Neural progenitor cell (in vitro differentiated cells): Measurements from ENCODE around the gene ZNF202.

ENCODE experiments used
- CTCF ChIP-seq: fragments of 200-600 bp; sonication (generic); IDR thresholded peaks from 2 replicates; pipeline ENCODE4 v1.5.1; 2017; ENCODE audit warnings: antibody characterized with exemption, mild to moderate bottlenecking
- EZH2 ChIP-seq: fragments of 200-600 bp; sonication (generic); IDR thresholded peaks from 2 replicates; pipeline ENCODE4 v1.6.1; 2017; ENCODE audit warnings: antibody characterized with exemption, mild to moderate bottlenecking, moderate library complexity
- EZH2phosphoT487 ChIP-seq: fragments of 200-600 bp; sonication (generic); IDR thresholded peaks from 2 replicates; pipeline ENCODE4 v1.6.1; 2017; ENCODE audit warnings: antibody characterized with exemption

GRCh38 chr11:123775715-123776549 lies 34.5 kb upstream of the ZNF202 start:
- TF ChIP-seq CTCF (no peak), EZH2 (no peak), EZH2phosphoT487 (no peak)
